Glomerular endothelial cell (primary cell): Measurements from ENCODE around the gene TECTB. TPM values are rescaled to one million over a fixed set of nuclear protein-coding genes. Genes with fewer than 3 reads are reported as not detected.

Experiments
- DNase-seq: peaks from one replicate; pipeline ENCODE4 v3.0.0-alpha.2; 2011; ENCODE audit warnings: low read depth, low spot score; ENCODE audit errors: extremely low read depth
- total RNA-seq: library from RNA; depleted of rRNA; stranded (reverse); fragments of >200 nt; gene quantifications from 2 replicates; pipeline ENCODE4 v1.2.3, GENCODE V29; 2015

Gene TECTB
- total RNA-seq, 1 donor from 2014 or later = not detected

- no peak for DNase-seq
Observed at GRCh38 chr10:112271982-112272381, 11.2 kb upstream of the TECTB start.

GRCh38 chr10:112274831-112275230, 8.4 kb upstream of the TECTB start:
- DNase-seq = no peak

- DNase-seq = no peak
Observed at GRCh38 chr10:112275512-112276245, 7.5 kb upstream of the TECTB start.

GRCh38 chr10:112278871-112279270, 4.3 kb upstream of the TECTB start:
- no peak for DNase-seq

- DNase-seq = no peak
Observed at GRCh38 chr10:112279433-112279832, 3.8 kb upstream of the TECTB start.

- DNase-seq = no peak
Observed at GRCh38 chr10:112280205-112280921, 2.8 kb upstream of the TECTB start.

- DNase-seq = no peak
Observed at GRCh38 chr10:112282086-112282485, 1.1 kb upstream of the TECTB start.

- no peak for DNase-seq
Observed at GRCh38 chr10:112286837-112287818, 3.9 kb downstream of the TECTB start.

GRCh38 chr10:112287844-112288243, 4.6 kb downstream of the TECTB start:
- DNase-seq = no peak

- DNase-seq = no peak
Observed at GRCh38 chr10:112288486-112288885, 5.3 kb downstream of the TECTB start.

- DNase-seq = no peak
Observed at GRCh38 chr10:112289373-112290053, 6.3 kb downstream of the TECTB start.

GRCh38 chr10:112290054-112290373, 6.8 kb downstream of the TECTB start:
- DNase-seq = no peak

GRCh38 chr10:112294169-112294568, 11.0 kb downstream of the TECTB start:
- DNase-seq = no peak

- DNase-seq = no peak
Observed at GRCh38 chr10:112295853-112296830, 12.9 kb downstream of the TECTB start.

- no peak for DNase-seq
Observed at GRCh38 chr10:112296908-112297331, 13.7 kb downstream of the TECTB start.

- no peak for DNase-seq
Observed at GRCh38 chr10:112298581-112298980, 15.4 kb downstream of the TECTB start.

- no peak for DNase-seq
Observed at GRCh38 chr10:112299456-112299855, 16.3 kb downstream of the TECTB start.

- DNase-seq = no peak
Observed at GRCh38 chr10:112302335-112302734, 19.1 kb downstream of the TECTB start.

GRCh38 chr10:112303528-112303927, 20.3 kb downstream of the TECTB start:
- no peak for DNase-seq
